H1 (cell line): Measurements from ENCODE around the gene RASGEF1C. TPM values are rescaled to one million over a fixed set of nuclear protein-coding genes. Genes with fewer than 3 reads are reported as not detected.

Experiments used
- CTCF ChIA-PET: fragments of 300-600 bp; sonication (Branson Sonifier 250); formaldehyde crosslinking; loops from one replicate; lab custom pipeline; 2021; ENCODE audit not compliant: partially characterized antibody; lab: Charles Lee
- POLR2A ChIA-PET: fragments of 300-600 bp; sonication (Branson Sonifier 250); formaldehyde crosslinking; loops from one replicate; lab custom pipeline; 2021; ENCODE audit warnings: inconsistent platforms; ENCODE audit not compliant: partially characterized antibody; lab: Charles Lee
- DNase-seq, 2 experiments: peaks; one replicate each; pipeline versions ENCODE4 v3.0.0 to v3.0.0-alpha.2; 2010 to 2022; ENCODE audit warnings: low spot score in 2 of 2, low read depth in 1 of 2, mixed read lengths in 1 of 2
- FAIRE-seq: peaks from 2 replicates; lab custom pipeline; 2011; peaks lifted over from hg19 to GRCh38; lab: Jason Lieb, UNC
- H2AFZ ChIP-seq: 2 replicates; pipeline ENCODE4 v1.8.1; 2012; ENCODE audit warnings: low read length, inconsistent platforms
- H2AK5ac ChIP-seq: 2 replicates; pipeline ENCODE4 v1.6.1; 2013; ENCODE audit warnings: low read depth, low read length
- H2BK120ac ChIP-seq: replicated peaks from 2 replicates; pipeline ENCODE3; 2013; ENCODE audit warnings: low read depth, low read length, inconsistent platforms
- H2BK12ac ChIP-seq: 2 replicates; pipeline ENCODE4 v1.6.1; 2013; ENCODE audit warnings: low read depth, low read length
- H2BK15ac ChIP-seq: 2 replicates; pipeline ENCODE4 v1.6.1; 2013; ENCODE audit warnings: low read length
- H2BK20ac ChIP-seq: 2 replicates; pipeline ENCODE4 v1.6.1; 2013; ENCODE audit warnings: low read length
- H2BK5ac ChIP-seq: 2 replicates; pipeline ENCODE4 v1.6.1; 2013; ENCODE audit warnings: low read depth, low read length
- H3K14ac ChIP-seq: 2 replicates; pipeline ENCODE4 v1.6.1; 2013; ENCODE audit warnings: inconsistent platforms; ENCODE audit not compliant: insufficient read length
- H3K18ac ChIP-seq: 2 replicates; pipeline ENCODE4 v1.6.1; 2013; ENCODE audit warnings: low read length; ENCODE audit errors: extremely low read depth
- H3K23ac ChIP-seq: 2 replicates; pipeline ENCODE4 v1.6.1; 2013; ENCODE audit warnings: inconsistent platforms; ENCODE audit not compliant: insufficient read length
- H3K23me2 ChIP-seq: 2 replicates; pipeline ENCODE4 v1.6.1; 2013; ENCODE audit warnings: low read depth, low read length
- H3K27ac ChIP-seq: 2 replicates; pipeline ENCODE4 v1.6.1; 2011; ENCODE audit warnings: low read depth, low read length, inconsistent platforms
- H3K27me3 ChIP-seq, 4 experiments: replicated peaks in 1 of 4; 1 replicate in 1 of 4; 2 replicates in 3 of 4; pipeline versions ENCODE4 v1.6.1 to v1.8.1; 2011 to 2013; ENCODE audit warnings: low read length in 3 of 4, mild to moderate bottlenecking in 3 of 4, inconsistent platforms in 2 of 4, mixed read lengths in 2 of 4, moderate library complexity in 1 of 4; ENCODE audit not compliant: control insufficient read depth in 3 of 4, insufficient read depth in 3 of 4; ENCODE audit errors: extremely low read depth in 1 of 4
- H3K36me3 ChIP-seq, 4 experiments: 2 replicates each; pipeline versions ENCODE4 v1.6.1 to v1.8.1; 2011 to 2013; ENCODE audit warnings: mild to moderate bottlenecking in 4 of 4, low read length in 3 of 4, moderate library complexity in 2 of 4, control low read depth in 1 of 4, inconsistent platforms in 1 of 4; ENCODE audit not compliant: insufficient read depth in 4 of 4, control insufficient read depth in 2 of 4
- H3K4ac ChIP-seq: replicated peaks from 2 replicates; pipeline ENCODE3; 2013; ENCODE audit warnings: low read length, low read depth, mixed read lengths, inconsistent platforms; ENCODE audit not compliant: insufficient read length
- H3K4me1 ChIP-seq, 4 experiments: replicated peaks in 1 of 4; 1 replicate in 1 of 4; 2 replicates in 3 of 4; pipeline versions ENCODE4 v1.6.1 to v1.8.1; 2011 to 2013; ENCODE audit warnings: low read length in 3 of 4, inconsistent platforms in 2 of 4, mixed read lengths in 1 of 4; ENCODE audit not compliant: insufficient read depth in 4 of 4, control insufficient read depth in 3 of 4
- H3K4me2 ChIP-seq, 2 experiments: 2 replicates each; pipeline versions ENCODE4 v1.6.1 to v1.8.1; 2011 to 2013; ENCODE audit warnings: low read depth in 2 of 2, low read length in 2 of 2, control low read depth in 1 of 2, inconsistent platforms in 1 of 2, mild to moderate bottlenecking in 1 of 2; ENCODE audit not compliant: insufficient read depth in 1 of 2
- H3K4me3 ChIP-seq, 4 experiments: fragments of 200-600, 300-600 bp in 1 of 4; sonication (generic), shearing (Covaris generic), sonication (Bioruptor Twin) in 1 of 4; 2 replicates each; pipeline versions ENCODE4 v1.5.1 to v1.8.1; 2011 to 2016; ENCODE audit warnings: low read length in 4 of 4, low read depth in 3 of 4, control low read depth in 2 of 4, inconsistent platforms in 2 of 4, mild to moderate bottlenecking in 2 of 4, mixed read lengths in 1 of 4, moderate library complexity in 1 of 4; ENCODE audit not compliant: insufficient read depth in 2 of 4; ENCODE audit errors: extremely low read depth in 1 of 4
- H3K56ac ChIP-seq: replicated peaks from 2 replicates; pipeline ENCODE3; 2013; ENCODE audit warnings: low read depth, mild to moderate bottlenecking, mixed read lengths, low read length, inconsistent platforms; ENCODE audit not compliant: insufficient read length
- H3K79me1 ChIP-seq: 2 replicates; pipeline ENCODE4 v1.6.1; 2013; ENCODE audit warnings: low read depth, low read length, control low read depth
- H3K79me2 ChIP-seq, 2 experiments: 2 replicates each; pipeline versions ENCODE4 v1.6.1 to v1.8.1; 2012 to 2013; ENCODE audit warnings: low read length in 2 of 2, mild to moderate bottlenecking in 2 of 2, inconsistent platforms in 1 of 2; ENCODE audit not compliant: insufficient read depth in 2 of 2, control insufficient read depth in 1 of 2
- H3K9ac ChIP-seq, 4 experiments: replicated peaks in 1 of 4; 1 replicate in 1 of 4; 2 replicates in 3 of 4; pipeline versions ENCODE4 v1.6.1 to v1.8.1; 2011 to 2013; ENCODE audit warnings: low read depth in 3 of 4, low read length in 3 of 4, control low read depth in 2 of 4, mild to moderate bottlenecking in 2 of 4, moderate library complexity in 2 of 4, inconsistent platforms in 1 of 4; ENCODE audit errors: extremely low read depth in 1 of 4
- H3K9me3 ChIP-seq, 2 experiments: 2 replicates each; pipeline versions ENCODE4 v1.6.1 to v1.8.1; 2012 to 2013; ENCODE audit warnings: mild to moderate bottlenecking in 2 of 2, moderate library complexity in 2 of 2, control low read depth in 1 of 2, inconsistent platforms in 1 of 2, low read depth in 1 of 2, low read length in 1 of 2, mixed read lengths in 1 of 2; ENCODE audit not compliant: insufficient read depth in 2 of 2
- H4K20me1 ChIP-seq, 2 experiments: replicated peaks in 1 of 2; 2 replicates each; pipeline versions ENCODE3 to v1.8.1; 2011 to 2013; ENCODE audit warnings: inconsistent platforms in 2 of 2, low read length in 2 of 2, mild to moderate bottlenecking in 1 of 2; ENCODE audit not compliant: insufficient read depth in 2 of 2, control insufficient read depth in 1 of 2
- H4K5ac ChIP-seq: 2 replicates; pipeline ENCODE4 v1.6.1; 2013; ENCODE audit warnings: low read length, low read depth, mixed read lengths, inconsistent platforms; ENCODE audit not compliant: insufficient read length
- H4K8ac ChIP-seq: 2 replicates; pipeline ENCODE4 v1.8.0; 2013; ENCODE audit warnings: mild to moderate bottlenecking, moderate library complexity, low read length, inconsistent platforms; ENCODE audit not compliant: insufficient read depth; ENCODE audit errors: extremely low read depth
- H4K91ac ChIP-seq: replicated peaks from 2 replicates; pipeline ENCODE3; 2013; ENCODE audit warnings: low read length, mixed read lengths, inconsistent platforms; ENCODE audit not compliant: insufficient read length
- HDAC2 ChIP-seq, 2 experiments: fragments of 300-600 bp in 1 of 2; sonication (generic) in 1 of 2; IDR thresholded peaks; 2 replicates each; pipeline ENCODE4 v1.6.1; 2011 to 2012; ENCODE audit warnings: low read depth in 2 of 2, low read length in 2 of 2, mild to moderate bottlenecking in 2 of 2, moderate library complexity in 2 of 2, borderline replicate concordance in 1 of 2, inconsistent platforms in 1 of 2
- POLR2A ChIP-seq, 2 experiments: IDR thresholded peaks; 1 replicate in 1 of 2; 2 replicates in 1 of 2; pipeline ENCODE4 v1.6.1; 2011; ENCODE audit warnings: low read depth in 2 of 2, low read length in 2 of 2, mild to moderate bottlenecking in 2 of 2; ENCODE audit errors: control extremely low read depth in 1 of 2
- RAD21 ChIP-seq, 2 experiments: IDR thresholded peaks in 1 of 2; conservative IDR thresholded peaks in 1 of 2; 2 replicates each; pipeline ENCODE4 v1.6.1; 2011; ENCODE audit warnings: low read depth in 2 of 2, low read length in 2 of 2, improper control_type of control experiment in 1 of 2, inconsistent platforms in 1 of 2, mild to moderate bottlenecking in 1 of 2, moderate library complexity in 1 of 2
- WGBS, 2 experiments: shearing (Covaris generic) in 1 of 2; methylation state at CpG; one replicate each; pipeline versions ENCODE4 v1.1.6 to v1.1.7; 2013 to 2015; ENCODE audit warnings: low lambda C conversion rate in 2 of 2, mixed read lengths in 2 of 2, inconsistent platforms in 1 of 2, low coverage in 1 of 2, missing lambda C conversion rate in 1 of 2; ENCODE audit not compliant: insufficient replicate concordance in 2 of 2, insufficient coverage in 1 of 2, insufficient read length in 1 of 2; ENCODE audit errors: extremely low coverage in 1 of 2, missing lambda C conversion rate in 1 of 2; 5-methylcytosine and 5-hydroxymethylcytosine counted together
- polyA plus RNA-seq, 7 experiments: library from polyadenylated mRNA; depleted of rRNA in 3 of 7; stranded (reverse) in 5 of 7; unstranded in 2 of 7; fragments of >200 nt in 5 of 7; fragments of 200-250 nt in 2 of 7; gene quantifications; 1 replicate in 5 of 7; 2 replicates in 1 of 7; 4 replicates in 1 of 7; pipeline versions ENCODE4 v1.2.1 to v1.2.3, GENCODE V29; 2011 to 2013; ENCODE audit warnings: missing spikeins in 2 of 7, mixed read lengths in 2 of 7
- total RNA-seq: library from RNA; stranded (reverse); fragmentation: NEBNext Ultra II Directional; extraction: Animal tissue kit (Norgen Biotek cat#: 25700); gene quantifications from 2 replicates; pipeline ENCODE4 v1.2.1, GENCODE V29; 2021
- TF ChIP-seq, protein P1 (sequence below): IDR thresholded peaks from 2 replicates; pipeline ENCODE4 v1.6.1; 2012; ENCODE audit warnings: inconsistent platforms

Gene RASGEF1C
- total and polyA plus RNA-seq, 2 of the 8 experiments (the other 6 are each of a cell fraction or from before 2014, with no cell fraction given), result 0.26 to 0.61 TPM

GRCh38 chr5:180251141-180251540 lies 42.1 kb upstream of the RASGEF1C start:
- Histone ChIP-seq H3K27me3 (no peaks in the 10 kb centered on the region), H3K4me2 (no peak overlapping the region), H3K79me2 (no peaks in the 10 kb centered on the region), H2BK5ac (no peak overlapping the region), H3K79me1 (no peaks in the 10 kb centered on the region), H3K23ac (no peak overlapping the region), H3K4me3 (no peak overlapping the region), H3K18ac (no peak overlapping the region), H3K4me1 (no peaks in the 10 kb centered on the region), H2BK12ac (no peak overlapping the region), H4K20me1 (no peaks in the 10 kb centered on the region), H2AK5ac (no peak overlapping the region), H2AFZ (no peak overlapping the region), H2BK15ac (no peak overlapping the region), H4K5ac (no peak overlapping the region), H3K36me3 (peaks cover 0 to 56% (median 17%) of the 10 kb centered on the region in 4 experiments; a peak in 5 of 8 replicates), H2BK120ac (no peak overlapping the region), H2BK20ac (no peak overlapping the region), H3K23me2 (no peaks in the 10 kb centered on the region), H4K8ac (no peak overlapping the region; the same call in 1 of the 2 replicates), H3K9ac (no peak overlapping the region), H3K56ac (no peak overlapping the region), H4K91ac (no peak overlapping the region), H3K14ac (no peak overlapping the region), H3K27ac (no peak overlapping the region), H3K9me3 (peaks cover 43 to 51% of the 10 kb centered on the region in 2 experiments), H3K4ac (no peak overlapping the region)
- CTCF ChIA-PET, result no interaction called here
- WGBS, 2 experiments, result 91% methylated on average over 9 of the region's 9 CpGs; no CpG with 5 or more reads in 1 of the 2 experiments
- FAIRE-seq (no peak), DNase-seq (no peak)
- POLR2A ChIA-PET, result no interaction called here
- TF ChIP-seq, protein P1, sequence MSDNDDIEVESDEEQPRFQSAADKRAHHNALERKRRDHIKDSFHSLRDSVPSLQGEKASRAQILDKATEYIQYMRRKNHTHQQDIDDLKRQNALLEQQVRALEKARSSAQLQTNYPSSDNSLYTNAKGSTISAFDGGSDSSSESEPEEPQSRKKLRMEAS, result no peak
- TF ChIP-seq HDAC2 (IDR thresholded peaks at IDR 0.05; ENCODE audit: borderline replicate concordance in 1 of 2, low read depth in 2 of 2, low read length in 2 of 2) (no peak), POLR2A (IDR thresholded peaks at IDR 0.05; ENCODE audit: control extremely low read depth in 1 of 2, low read depth in 2 of 2, low read length in 2 of 2) (no peak), RAD21 (IDR thresholded peaks at IDR 0.05 in 1 of 2, conservative IDR thresholded peaks at IDR 0.05 in 1 of 2; ENCODE audit: low read depth in 2 of 2, low read length in 2 of 2) (no peak)
